Raji (cell line): ENCODE data around the gene MAN1A2.

ENCODE experiments used
- POLR2A ChIP-seq: IDR thresholded peaks from 2 replicates; pipeline ENCODE4 v1.6.1; 2011; ENCODE audit warnings: low read depth, low read length, control low read depth; ENCODE audit not compliant: insufficient read depth

MAN1A2 gene

GRCh38 chr1:117556341-117556740, 189.1 kb downstream of the MAN1A2 start:
- TF ChIP-seq POLR2A: no peak

- TF ChIP-seq POLR2A: no peak
Measured at GRCh38 chr1:117556976-117557375, 189.7 kb downstream of the MAN1A2 start.

GRCh38 chr1:117559139-117559538, 191.9 kb downstream of the MAN1A2 start:
- TF ChIP-seq POLR2A: no peak

- TF ChIP-seq POLR2A: no peak
Measured at GRCh38 chr1:117559985-117560384, 192.7 kb downstream of the MAN1A2 start.

- TF ChIP-seq POLR2A: no peak
Measured at GRCh38 chr1:117561071-117561470, 193.8 kb downstream of the MAN1A2 start.

- TF ChIP-seq POLR2A: no peak
Measured at GRCh38 chr1:117561551-117561950, 194.3 kb downstream of the MAN1A2 start.

- no peak for TF ChIP-seq POLR2A
Measured at GRCh38 chr1:117562581-117563491, 195.6 kb downstream of the MAN1A2 start.

GRCh38 chr1:117563492-117563875, 196.2 kb downstream of the MAN1A2 start:
- TF ChIP-seq POLR2A: no peak

GRCh38 chr1:117564227-117565075, 197.2 kb downstream of the MAN1A2 start:
- TF ChIP-seq POLR2A: no peak

GRCh38 chr1:117565076-117565556, 197.9 kb downstream of the MAN1A2 start:
- no peak for TF ChIP-seq POLR2A

- no peak for TF ChIP-seq POLR2A
Measured at GRCh38 chr1:117565745-117566455, 198.7 kb downstream of the MAN1A2 start.

- no peak for TF ChIP-seq POLR2A
Measured at GRCh38 chr1:117566556-117566955, 199.3 kb downstream of the MAN1A2 start.

GRCh38 chr1:117567435-117567834, 200.2 kb downstream of the MAN1A2 start:
- no peak for TF ChIP-seq POLR2A

GRCh38 chr1:117567976-117568375, 200.7 kb downstream of the MAN1A2 start:
- TF ChIP-seq POLR2A: no peak

- TF ChIP-seq POLR2A: no peak
Measured at GRCh38 chr1:117568999-117569398, 201.8 kb downstream of the MAN1A2 start.
